ENCODE measurements around the gene PRSS57.
A peak's percentile ranks its signal among the peaks of the same experiment; 100 is the strongest.
"Not testable (repeated sequence)": the region's sequence is repeated elsewhere in the genome, so short reads cannot be mapped to it uniquely, and the experiment has no call there.

Gene PRSS57

DNA sequence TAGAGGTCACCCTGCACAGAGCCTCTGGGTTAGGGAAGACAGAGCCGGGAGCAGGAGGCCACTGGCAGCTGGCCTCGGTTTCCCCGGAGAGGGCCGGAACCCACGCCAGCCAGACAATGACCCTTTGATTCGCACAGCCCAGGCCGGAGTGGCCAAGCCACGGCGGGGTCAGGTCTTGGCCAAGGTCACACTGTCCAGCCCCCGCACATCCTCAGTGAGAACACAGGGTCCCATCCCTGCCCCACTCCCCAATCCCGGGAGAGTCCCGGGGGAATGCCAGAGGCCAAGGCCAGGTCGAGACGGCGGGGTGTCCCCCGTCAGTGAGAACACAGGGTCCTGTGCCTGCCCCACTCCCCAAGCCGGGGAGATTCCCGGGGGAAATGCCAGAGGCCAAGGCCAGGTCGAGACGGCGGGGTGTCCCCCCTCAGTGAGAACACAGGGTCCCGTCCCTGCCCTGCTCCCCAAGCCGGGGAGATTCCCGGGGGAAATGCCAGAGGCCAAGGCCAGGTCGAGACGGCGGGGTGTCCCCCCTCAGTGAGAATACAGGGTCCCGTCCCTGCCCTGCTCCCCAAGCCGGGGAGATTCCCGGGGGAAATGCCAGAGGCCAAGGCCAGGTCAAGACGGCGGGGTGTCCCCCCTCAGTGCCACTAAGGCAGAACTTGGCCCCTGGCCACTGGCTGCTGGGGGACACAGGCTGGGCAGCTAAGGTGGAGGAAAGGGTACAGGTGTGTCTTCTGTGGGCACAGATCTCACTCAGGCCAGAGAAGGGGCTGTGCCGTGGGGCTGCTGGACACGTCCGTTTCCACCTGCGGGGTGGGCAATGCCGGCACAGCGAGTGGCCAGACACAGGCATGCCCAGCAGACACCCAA, 20.7 kb downstream of the PRSS57 start:
- DNase-seq (ENCODE audit: low spot score), result no peak

DNA sequence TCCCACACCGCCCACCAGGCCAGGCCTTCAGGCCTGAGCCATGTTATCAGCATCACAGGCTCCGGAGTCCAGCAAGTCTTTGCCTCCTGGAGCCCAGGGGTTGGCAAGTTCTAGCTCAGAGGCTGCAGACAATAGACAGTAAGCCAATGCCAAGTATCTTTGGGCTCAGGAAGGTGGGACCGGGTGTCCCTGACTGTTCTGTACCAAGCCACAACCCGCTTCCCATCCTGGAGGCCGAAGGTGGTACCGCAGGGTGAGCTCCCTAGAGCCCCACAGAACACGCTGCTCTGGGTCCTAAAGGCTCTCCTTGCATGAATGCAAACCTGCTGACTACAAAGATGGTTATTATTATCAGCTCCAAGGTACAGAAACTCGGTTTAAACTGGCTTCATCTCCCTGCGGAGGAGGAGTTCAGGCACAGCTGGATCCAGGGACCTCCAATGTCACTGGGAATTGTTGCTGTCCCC, 24.6 kb downstream of the PRSS57 start:
- no peak for DNase-seq (ENCODE audit: low spot score)

DNA sequence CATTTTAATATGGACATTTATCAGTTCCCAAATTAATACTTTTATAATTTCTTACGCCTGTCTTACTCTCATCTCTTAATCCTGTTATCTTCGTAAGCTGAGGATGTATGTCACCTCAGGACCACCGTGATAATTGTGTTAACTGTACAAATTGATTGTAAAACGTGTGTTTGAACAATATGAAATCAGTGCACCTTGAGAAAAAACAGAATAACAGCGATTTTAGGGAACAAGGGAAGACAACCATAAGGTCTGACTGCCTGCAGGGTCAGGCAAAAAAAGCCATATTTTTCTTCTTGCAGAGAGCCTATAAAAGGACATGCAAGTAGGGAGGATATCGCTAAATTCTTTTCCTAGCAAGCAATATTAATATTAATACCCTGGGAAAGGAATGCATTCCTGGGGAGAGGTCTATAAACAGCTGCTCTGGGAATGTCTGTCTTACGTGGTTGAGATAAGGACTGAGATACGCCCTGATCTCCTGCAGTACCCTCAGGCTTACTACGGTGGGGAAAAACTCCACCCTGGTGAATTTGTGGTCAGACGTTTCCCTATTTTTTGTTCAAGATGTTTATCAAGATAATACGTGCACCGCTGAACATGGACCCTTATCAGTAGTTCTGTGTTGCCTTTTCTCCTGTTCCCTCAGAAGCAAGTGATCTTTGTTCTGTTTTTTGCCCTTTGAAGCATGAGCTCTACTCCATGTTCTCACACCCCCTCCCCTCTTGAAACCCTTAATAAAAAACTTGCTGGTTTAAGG, 26.4 kb downstream of the PRSS57 start:
- not testable (repeated sequence) for DNase-seq (ENCODE audit: low spot score)

DNA sequence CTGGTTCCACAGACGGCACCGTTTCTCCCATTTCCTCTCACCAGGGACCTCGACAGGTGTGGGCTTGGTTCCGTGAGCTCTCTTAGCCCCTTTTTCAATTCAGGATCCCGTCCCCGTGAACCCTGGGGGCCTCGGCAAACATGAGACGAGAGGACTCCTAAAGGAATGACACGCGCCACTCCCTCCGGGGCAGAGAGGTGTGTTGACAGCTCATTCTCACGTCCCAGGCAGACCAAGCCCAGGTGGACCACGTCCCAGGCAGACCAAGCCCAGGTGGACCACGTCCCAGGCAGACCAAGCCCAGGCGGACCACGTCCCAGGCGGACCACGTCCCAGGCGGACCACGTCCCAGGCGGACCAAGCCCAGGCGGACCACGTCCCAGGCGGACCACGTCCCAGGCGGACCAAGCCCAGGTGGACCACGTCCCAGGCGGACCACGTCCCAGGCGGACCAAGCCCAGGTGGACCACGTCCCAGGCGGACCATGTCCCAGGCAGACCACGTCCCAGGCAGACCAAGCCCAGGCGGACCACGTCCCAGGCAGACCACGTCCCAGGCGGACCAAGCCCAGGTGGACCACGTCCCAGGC, 28.2 kb downstream of the PRSS57 start:
- DNase-seq (ENCODE audit: low spot score), result not testable (repeated sequence)

DNA sequence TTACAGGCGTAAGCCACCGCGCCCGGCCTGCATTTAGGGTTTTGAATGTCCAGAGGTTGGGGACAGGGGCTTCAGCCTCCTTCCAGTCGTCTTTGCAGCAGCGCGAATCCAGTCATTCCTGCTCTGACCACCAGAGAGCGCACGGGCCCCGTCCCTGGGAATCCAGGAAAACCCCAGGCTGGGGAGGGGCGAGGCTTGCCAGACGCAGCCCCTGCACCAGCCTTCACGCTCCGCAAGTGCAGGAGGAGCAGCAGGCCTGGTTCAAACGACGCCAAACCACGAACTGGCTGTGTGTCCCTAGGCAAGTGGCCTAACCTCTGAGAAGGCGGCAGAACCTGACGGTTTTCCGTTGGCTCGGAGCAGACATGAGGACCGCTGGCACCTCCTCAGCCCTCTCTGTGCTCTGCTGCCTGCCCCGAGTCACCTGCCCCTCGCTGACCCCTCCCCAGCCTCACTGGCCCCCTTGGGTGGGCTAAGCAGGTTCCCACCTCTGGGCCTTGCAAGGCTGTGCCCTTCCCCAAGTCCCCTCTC, 30.3 kb downstream of the PRSS57 start:
- peak; percentile 79 for DNase-seq (ENCODE audit: low spot score)

DNA sequence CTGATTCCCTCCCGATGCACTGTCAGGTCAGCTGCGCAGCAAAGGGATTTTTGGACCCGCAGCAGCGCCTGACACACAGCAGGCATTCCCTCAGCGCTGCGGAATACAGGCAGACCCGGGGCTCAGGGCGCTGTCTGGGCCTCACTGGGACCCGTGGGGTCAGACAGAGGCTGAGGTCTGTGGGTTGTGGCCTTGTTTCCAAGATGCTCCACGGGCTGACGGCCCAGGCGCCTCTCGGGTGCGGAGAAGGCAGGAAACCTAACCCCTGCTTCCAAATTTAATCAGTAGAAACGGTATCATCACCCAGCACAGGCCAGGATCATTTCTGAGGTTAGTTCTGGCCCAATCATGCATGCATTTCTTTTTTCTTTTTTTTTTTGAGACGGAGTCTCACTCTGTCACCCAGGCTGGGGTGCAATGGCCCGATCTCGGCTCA, 31.6 kb downstream of the PRSS57 start:
- no peak for DNase-seq (ENCODE audit: low spot score)

DNA sequence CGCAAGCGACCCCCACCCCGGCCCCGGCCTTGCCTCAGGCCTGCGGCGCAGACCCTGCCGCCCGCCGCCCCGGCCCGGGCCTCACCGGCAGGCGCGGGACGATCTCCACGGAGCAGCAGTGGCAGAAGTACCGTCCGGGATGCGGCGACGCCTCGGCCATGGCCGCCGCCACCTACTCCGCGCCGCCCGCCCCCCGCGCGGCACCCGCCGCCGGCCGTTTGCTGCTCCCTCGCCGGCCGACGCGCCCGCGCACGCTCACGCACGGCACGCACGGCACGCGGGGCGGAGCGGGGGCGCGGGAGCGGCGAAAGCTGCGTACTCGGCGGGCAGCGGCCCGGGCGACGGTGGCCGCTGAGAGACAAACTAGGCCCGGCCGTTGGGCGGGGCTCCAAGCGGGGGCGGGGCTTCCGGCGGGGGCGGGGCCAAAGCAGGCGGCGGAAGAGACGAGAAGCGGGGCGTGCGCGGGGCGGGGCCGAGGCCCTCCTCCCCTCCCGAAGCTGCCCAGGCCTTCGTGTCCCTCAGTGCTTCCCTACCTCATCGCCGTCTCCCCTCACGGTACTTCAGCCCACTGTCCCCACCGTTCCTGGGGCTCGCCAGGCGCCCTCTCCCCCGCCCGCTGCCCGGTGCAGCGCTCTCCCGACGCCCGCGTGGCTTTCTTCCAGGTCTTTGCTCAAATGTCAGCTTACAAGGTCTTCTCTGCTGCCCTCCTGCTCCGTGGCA, 32.1 kb downstream of the PRSS57 start, which contains the start of gene RNF126:
Gene RNF126, minus strand, starts transcription at position 253 of the 720 bp plus-strand sequence. Its CDS starts 93 bp downstream, at position 160.
- peak; percentile 94 for DNase-seq (ENCODE audit: low spot score)

DNA sequence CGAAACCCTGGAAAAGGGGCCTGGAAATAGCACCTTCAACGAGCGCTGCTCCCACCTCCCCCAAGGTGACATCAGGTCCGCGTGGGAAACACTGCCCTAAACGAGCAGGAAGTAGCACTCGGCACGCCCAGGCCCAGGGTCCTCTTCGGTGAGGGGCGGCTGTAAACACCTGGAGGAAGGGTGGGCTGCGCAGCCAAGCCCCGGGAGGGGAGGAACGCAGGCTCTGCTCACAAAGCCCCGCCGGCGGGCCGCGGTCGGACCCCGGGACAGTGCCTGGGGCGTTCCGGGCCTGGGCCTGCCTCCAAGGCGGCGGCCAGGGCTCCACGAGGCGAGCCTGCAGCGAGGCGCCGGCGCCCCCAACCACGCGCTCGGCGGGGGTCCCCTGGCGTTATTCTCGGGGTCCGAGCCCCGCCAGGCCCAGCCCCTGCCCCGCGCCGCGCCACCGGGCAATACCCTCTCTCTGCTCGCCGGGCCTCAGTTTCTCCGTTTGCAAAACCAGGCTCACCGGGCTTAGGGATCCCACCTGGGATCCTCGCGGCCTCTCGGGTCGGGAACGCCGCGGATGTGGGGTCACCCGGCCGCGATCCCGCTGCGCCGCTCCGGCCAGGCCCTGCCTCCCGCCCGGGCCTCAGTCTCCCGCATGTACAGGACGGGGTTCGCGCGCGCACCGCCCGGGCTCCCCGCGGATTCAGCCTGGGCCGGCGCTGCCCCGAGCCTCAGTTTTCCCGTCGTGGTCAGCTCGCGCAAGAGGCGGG, 32.9 kb downstream of the PRSS57 start:
- peak; percentile 66 for DNase-seq (ENCODE audit: low spot score)

DNA sequence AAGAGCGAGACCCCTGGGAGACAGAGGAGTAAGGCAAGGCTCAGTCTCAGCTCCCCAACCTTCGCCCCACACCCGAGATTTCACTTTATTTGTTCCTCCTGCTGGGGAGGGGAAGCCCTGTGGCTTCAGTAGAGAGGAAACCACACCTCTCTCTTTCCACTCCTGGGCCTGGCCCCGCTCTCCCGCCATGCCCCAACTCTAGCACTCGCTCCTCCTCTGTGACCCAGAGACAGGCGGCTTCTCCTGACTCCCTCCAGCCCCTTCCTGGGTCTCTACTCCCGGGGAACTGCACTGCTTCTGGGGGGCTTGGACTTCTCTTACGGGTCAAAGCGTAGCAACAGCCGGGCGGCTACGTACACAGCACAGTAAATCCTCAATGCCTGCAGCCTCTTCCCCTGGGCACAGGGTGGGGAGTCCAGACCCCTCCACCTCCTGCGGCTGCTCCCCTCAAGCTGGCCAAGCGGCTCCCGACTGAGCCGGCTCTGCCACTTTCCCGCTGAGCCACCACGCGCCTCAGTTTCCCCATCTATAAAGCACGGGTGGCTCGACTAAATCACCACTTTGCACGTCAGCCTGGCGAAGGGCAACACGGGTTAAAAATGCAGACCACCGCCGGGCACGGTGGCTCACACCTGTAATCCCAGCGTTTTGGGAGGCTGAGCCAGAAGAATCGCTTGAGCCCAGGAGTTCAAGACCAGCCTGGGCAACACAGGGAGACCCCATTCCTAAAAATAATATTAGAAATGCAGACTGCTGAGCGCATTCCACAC, 33.6 kb downstream of the PRSS57 start:
- DNase-seq (ENCODE audit: low spot score), result peak; percentile 78

DNA sequence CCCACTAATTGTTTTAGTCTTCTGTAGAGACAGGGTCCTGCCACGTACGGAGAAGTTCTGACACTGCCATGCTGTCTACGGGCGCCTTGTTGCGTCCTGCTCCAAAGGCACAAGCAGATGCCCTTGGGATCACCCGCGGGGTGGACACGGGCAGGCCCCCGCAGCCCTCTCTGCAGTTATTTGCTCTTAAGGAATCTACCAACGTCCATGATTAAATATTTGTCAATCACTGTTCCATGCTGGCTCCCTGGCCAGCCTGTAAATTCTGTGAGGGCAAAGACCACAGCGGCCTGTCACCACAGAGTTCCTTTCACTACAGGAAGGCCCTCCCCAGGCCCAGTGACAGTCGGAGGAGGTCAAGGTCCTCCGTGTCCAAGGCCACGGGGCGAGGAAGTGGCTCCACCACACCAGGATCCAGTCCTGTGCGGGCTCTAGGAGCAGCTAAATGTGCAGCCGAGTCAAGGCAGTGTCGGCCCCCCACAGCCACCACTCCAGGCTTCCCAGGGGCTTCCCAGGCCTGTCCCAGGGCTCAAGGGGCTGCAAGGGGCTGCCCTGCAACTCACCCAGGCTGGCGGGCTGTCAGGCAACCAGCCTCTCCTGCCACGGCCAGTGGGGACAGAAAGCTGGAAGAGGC, 34.3 kb downstream of the PRSS57 start:
- no peak for DNase-seq (ENCODE audit: low spot score)

DNA sequence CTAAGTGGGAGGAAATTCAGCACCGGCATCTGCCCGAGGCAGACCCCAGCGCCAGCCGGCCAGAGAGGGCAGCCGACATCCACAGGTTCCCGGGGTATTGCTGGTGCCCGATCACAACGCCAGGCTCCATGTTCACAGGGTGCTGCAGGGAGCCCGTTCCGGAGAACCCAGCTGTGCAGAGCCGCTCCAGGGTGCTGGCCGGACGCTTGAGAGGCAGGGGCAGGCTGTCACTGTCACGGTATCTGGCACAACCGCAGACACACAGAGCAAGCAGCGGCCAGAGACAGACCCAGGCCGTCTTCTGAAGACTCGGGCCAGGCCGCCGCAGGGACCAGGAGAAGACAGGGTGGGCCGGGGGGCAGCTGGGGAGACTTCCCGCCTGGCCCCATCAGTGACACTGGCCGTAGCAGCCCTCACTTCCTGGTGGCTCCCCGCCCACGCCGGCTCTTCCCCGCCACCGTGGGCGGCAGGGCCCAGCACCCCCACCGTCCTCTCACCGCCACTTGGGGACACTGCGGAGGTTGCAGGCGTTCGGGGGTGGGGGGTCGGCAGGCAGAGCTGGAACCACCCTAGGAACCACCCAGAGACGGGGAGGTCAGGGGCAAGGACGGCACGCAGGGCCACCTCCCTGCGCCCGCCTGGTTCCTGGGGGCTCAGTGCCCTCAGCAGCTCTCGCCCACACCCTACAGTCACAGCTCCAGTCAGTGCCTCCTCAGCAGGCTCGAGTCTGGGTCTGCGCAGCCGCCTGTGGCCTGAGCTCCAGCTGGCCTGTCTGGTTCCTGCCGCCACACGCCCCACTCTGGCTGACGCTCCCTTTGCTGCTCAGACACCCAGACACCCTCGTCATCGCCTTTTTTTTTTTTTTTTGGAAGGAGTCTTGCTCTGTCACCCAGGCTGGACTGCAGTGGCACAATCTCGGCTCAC, 36.1 kb downstream of the PRSS57 start:
- no peak for DNase-seq (ENCODE audit: low spot score)

DNA sequence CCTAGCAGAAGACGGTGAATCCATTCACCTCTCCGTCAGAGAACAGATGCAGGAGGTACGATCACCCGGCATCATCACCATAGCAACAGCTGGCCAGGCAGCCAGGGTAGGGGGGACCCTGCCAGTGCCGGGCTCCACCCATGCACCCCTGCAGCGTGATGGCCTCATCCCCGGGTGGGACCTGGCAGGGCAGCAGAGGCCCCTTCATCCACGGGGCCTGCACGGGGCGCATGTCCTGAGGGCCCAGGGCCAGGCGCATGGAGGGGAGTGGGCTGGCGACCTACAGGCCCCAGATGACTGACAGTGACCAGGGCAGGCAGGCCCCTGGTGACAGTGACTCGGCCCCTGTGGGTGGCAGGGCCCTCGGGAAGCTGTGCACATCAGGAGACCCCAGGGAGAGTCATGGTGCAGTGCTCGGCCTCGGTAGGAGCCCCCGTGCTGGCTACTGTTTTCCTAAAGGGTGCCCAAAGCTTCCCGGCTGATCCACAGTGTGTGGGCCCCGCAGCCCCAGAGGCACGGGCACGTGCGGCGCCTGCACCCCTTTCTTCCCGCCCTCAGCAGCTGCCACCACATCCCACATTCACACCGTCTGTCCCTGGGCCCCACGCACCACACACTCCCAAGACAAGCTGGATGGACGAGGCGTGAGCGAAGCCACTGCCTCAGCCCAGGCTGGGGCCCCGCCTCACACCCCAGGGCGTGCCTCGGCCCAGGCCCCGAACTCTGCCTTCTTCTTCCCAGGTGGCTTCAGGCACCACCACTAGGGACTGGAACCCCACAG, 37.0 kb downstream of the PRSS57 start:
- DNase-seq (ENCODE audit: low spot score), result no peak

DNA sequence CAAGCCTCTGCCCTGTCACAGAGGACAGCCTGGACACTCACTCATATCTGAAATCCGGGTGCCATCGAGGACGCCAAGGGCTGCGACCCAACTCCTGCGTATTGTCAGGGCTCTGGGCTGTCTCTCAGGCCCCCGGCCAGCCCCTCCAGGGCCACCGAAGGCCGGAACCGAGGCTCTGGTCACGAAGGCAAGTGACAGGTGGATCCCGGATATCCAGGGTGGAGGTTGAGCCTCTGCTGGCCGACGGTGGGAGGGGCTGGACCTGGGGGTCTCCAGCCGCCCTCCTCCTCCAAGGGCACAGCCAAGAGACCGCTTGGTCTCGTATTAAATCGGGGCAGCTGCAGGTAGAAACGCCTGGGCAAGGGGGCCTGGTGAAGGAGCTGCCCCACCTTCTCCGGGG, 37.6 kb downstream of the PRSS57 start:
- no peak for DNase-seq (ENCODE audit: low spot score)

DNA sequence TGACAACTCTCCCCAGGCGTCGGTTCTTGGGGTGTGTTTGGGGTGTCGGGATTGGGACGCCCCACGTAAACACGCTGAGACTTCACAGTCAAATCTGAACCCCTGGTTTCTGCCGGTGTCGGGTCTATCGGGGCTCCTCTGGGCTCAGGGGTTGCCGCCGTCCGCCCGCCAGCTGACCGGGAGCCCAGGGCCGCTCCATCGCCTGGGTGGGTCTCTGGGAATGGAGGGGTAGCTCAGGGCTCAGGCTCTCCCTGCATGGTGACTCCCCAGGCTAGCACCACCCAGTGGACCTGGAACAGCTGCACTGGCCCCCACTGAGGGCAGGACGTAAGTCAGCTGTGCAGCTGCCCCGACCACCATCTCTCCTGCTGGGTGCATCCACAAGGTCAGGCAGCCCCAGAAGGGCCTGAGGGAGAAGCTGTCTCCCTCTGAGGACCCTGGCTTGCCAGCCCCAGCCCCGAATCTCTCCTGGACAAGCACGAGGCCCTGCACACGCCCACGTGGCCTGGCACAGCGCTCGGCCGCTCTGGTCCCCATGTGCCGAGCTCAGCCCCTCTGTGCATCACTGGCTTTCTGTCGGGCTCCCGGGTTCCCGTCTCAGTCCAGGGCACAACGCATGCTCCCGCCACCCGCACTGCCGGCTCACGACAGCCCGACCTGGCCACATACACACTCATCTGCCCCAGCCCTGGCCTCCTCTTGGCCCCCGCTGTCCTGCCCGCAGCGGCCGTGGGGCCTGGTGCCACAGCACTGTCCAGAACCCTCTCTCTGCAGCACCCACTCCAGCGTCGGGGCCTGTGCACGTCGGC, 38.3 kb downstream of the PRSS57 start:
- no peak for DNase-seq (ENCODE audit: low spot score)

DNA sequence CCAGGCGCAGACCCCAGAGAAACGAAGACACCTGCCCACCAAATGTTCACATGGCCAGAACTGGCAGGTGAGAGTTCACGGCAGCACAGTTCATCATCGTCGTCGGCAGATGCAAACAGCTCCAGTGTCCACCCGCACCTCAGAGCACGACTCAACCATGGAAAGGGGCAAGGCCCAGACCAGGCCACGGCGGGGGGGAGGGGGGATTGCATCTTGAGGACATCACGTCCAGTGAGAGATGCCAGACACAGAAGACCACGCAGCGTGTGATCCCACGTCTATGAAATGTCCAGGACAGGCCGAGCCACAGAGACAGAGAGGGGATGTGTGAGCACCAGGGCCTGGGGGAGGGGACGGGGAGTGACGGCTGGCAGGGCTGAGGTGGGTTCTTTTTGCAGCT, 39.6 kb downstream of the PRSS57 start:
- no peak for DNase-seq (ENCODE audit: low spot score)

DNA sequence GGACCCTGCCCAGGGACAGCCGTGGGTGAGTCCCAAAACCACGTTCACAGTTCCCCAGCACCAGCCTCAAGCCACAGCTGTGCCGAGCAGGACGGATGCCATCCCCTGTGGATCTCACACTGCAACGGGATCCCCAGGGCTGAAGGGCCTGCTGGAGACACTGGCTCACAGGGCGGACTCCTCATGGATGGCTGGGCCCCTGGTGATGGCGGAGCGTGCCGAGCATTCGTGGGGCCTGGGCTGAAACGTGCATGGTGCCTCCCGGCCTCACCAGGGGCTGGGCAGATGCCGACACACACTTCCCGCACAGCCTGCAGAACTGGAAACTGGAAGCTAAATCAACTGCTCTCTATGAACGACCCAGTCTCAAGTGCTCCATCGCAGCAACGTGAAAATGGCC, 41.8 kb downstream of the PRSS57 start:
- no peak for DNase-seq (ENCODE audit: low spot score)

Data from activated CD4-positive, alpha-beta T cell treated with anti-CD3 and anti-CD28 coated beads, Interleukin-2, Interleukin-4, amounts not matched to agents 100 ng/mL and 50 ng/mL, durations not matched to agents 16 hours and 8 hours (primary cell).